ENCODE data around the gene RPS6KA2. TPM values are rescaled to one million over a fixed set of nuclear protein-coding genes. Genes with fewer than 3 reads are reported as not detected.
"Not testable (repeated sequence)": the region's sequence is repeated elsewhere in the genome, so short reads cannot be mapped to it uniquely, and the experiment has no call there.

RPS6KA2 gene
- total RNA-seq, 2 donors from 2014 or later, result 7.8 to 13.6 TPM

DNA sequence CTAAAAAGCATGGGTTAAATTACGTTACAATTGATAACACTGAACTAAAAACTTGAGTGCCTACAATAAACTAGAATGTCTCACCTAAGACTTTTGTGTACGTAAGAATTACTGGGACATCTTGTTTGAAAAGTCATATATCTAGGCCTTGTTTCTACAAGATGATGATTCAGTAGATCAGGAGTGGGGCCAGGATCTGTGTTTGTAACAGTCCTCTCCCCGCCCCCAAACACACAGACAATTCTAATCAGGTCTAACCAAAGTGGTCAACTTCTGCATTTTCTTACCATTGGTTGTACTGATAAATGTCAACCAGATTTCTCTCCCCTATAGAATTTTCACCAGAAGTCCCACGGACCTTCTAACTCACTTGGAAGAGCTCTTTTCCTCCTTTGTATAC, 97.5 kb downstream of the RPS6KA2 start:
- Histone ChIP-seq H3K4me3 (no peak overlapping the region), H3K9me3 (no peaks in the 10 kb centered on the region), H3K27me3 (no peaks in the 10 kb centered on the region), H3K36me3 (no peaks in the 10 kb centered on the region), H3K27ac (no peak overlapping the region), H3K9ac (ENCODE audit: low read depth in 2 of 2, low read length in 2 of 2) (no peak overlapping the region), H3K4me1 (no peaks in the 10 kb centered on the region)
- TF ChIP-seq, protein P1, sequence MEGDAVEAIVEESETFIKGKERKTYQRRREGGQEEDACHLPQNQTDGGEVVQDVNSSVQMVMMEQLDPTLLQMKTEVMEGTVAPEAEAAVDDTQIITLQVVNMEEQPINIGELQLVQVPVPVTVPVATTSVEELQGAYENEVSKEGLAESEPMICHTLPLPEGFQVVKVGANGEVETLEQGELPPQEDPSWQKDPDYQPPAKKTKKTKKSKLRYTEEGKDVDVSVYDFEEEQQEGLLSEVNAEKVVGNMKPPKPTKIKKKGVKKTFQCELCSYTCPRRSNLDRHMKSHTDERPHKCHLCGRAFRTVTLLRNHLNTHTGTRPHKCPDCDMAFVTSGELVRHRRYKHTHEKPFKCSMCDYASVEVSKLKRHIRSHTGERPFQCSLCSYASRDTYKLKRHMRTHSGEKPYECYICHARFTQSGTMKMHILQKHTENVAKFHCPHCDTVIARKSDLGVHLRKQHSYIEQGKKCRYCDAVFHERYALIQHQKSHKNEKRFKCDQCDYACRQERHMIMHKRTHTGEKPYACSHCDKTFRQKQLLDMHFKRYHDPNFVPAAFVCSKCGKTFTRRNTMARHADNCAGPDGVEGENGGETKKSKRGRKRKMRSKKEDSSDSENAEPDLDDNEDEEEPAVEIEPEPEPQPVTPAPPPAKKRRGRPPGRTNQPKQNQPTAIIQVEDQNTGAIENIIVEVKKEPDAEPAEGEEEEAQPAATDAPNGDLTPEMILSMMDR (IDR thresholded peaks at IDR 0.05), result no peak
- DNase-seq, result no peak
- intact Hi-C loops (cut with DNase I), result no loop called here

DNA sequence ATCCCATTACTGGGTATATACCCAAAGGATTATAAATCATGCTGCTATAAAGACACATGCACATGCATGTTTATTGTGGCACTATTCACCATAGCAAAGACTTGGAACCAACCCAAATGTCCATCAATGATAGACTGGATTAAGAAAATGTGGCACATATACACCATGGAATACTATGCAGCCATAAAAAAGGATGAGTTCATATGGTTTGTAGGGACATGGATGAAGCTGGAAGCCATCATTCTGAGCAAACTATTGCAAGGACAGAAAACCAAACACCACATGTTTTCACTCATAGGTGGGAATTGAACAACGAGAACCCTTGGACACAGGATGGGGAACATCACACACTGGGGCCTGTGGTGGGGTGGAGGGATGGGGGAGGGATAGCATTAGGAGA, 98.0 kb downstream of the RPS6KA2 start:
- DNase-seq; H3K36me3 ChIP-seq; H3K9me3 ChIP-seq; H3K27ac ChIP-seq; H3K27me3 ChIP-seq; H3K9ac ChIP-seq (ENCODE audit: low read depth in 2 of 2, low read length in 2 of 2); H3K4me3 ChIP-seq; H3K4me1 ChIP-seq; intact Hi-C loops (cut with DNase I): not testable (repeated sequence)

DNA sequence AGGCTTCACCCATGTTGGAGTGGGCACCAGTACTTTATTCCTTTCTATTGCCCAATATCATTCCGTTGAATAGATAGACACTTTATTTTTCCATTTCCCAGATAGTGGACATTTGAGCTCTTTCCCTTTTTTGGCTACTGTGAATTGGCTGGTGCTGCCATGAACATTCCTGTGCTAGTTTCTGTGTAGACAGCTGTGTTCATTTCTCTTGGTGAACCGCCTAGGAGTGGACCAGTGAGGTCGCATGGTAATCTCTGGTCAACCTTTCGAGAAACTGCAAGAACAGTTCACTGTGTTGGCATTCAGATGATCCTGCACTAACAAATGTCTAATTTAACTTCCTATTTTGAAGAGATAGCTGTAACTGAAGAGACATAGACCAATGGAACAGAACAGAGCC, 99.2 kb downstream of the RPS6KA2 start:
- no peaks in the 10 kb centered on the region for H3K9me3 ChIP-seq
- no peak overlapping the region for H3K27ac ChIP-seq
- no peaks in the 10 kb centered on the region for H3K36me3 ChIP-seq
- DNase-seq, result no peak
- H3K4me1 ChIP-seq, result no peaks in the 10 kb centered on the region
- no peaks in the 10 kb centered on the region for H3K27me3 ChIP-seq
- TF ChIP-seq, protein P1 (IDR thresholded peaks at IDR 0.05), result no peak
- no peak overlapping the region for H3K9ac ChIP-seq (ENCODE audit: low read depth in 2 of 2, low read length in 2 of 2)
- intact Hi-C loops (cut with DNase I), result no loop called here
- no peak overlapping the region for H3K4me3 ChIP-seq

DNA sequence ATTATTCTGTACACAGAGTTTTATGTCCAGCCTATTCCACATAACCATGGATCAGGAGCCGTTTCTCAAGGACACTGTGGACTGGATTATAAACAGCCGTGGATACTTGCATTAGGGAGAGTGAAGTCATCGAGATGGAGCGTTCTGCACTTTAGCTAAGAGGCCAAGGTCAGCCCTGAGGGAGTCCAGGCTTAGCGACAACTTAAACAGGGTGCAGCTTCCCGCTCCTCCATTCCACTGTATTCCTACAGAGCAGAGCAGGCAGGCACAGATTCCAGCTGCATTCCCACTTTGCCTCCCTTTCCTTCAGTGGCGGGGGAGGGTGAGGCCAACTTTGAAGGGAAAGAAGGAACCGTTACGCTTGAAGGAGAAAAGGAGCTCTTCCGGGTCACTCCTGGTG, 100.1 kb downstream of the RPS6KA2 start:
- intact Hi-C loops (cut with DNase I), result no loop called here
- Histone ChIP-seq H3K9ac (ENCODE audit: low read depth in 2 of 2, low read length in 2 of 2) (no peak overlapping the region), H3K27ac (no peak overlapping the region), H3K4me3 (no peak overlapping the region), H3K36me3 (no peaks in the 10 kb centered on the region), H3K9me3 (no peaks in the 10 kb centered on the region), H3K27me3 (no peaks in the 10 kb centered on the region), H3K4me1 (no peaks in the 10 kb centered on the region)
- TF ChIP-seq, protein P1 (IDR thresholded peaks at IDR 0.05), result no peak
- no peak for DNase-seq

DNA sequence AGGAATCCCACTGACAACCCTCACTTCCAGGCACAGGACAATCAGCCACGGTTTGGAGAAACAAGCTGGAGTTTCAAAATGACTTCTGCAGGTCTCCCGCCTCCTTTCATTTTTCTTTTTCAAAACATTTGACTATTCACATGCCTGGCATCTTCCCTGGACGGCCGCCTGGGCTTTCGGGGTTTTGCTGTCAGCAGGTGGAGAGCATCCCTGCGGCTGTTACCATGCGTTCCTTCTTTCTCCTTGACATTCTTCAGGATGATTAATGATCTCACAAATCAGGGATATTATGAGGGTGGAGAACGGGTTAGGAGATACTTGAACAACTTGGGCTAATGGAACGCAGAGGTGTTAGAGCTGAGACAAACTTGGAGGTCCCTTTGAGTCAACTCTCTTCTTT, 101.5 kb downstream of the RPS6KA2 start:
- TF ChIP-seq, protein P1 (IDR thresholded peaks at IDR 0.05), result no peak
- Histone ChIP-seq H3K4me1 (no peaks in the 10 kb centered on the region), H3K9ac (ENCODE audit: low read depth in 2 of 2, low read length in 2 of 2) (no peak overlapping the region), H3K27me3 (no peaks in the 10 kb centered on the region), H3K36me3 (no peaks in the 10 kb centered on the region), H3K27ac (no peak overlapping the region), H3K4me3 (no peak overlapping the region), H3K9me3 (no peaks in the 10 kb centered on the region)
- intact Hi-C loops (cut with DNase I), result no loop called here
- no peak for DNase-seq

DNA sequence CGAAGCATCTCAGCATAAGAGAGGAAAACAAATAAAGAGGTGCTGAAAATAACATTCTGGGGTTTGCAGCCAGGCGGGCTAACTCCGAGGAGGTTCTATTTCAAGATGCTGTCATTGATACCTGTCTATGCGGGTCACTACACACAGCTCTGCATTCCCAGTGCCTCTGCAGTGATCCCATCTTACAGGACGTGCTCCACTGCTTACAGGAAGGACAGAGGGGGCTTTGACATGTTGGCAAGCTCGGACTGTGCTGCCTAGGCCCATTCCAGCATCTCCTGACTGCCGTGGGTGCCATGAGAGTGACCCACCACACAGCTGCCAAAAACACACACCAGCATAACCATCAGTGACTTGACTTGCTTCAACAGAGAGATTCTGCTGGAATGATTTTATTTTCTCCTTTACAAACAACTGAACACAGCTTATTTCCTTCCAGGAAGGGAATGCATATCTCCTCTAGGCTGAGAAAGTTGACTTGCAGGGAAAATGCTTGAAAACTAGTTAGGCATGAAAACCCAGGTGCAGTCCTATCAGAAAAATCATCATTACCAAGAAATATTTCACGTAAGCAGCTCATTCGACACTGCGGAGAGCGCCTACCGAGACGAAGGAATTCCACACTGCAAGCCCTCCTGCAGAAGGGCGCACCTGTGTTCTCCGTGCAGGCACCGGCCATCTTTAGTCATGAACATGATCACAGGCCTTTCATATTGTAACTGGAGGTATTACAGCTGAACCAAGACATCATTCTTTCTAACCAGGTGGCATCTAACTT, 103.1 kb downstream of the RPS6KA2 start:
- no peak for DNase-seq
- Histone ChIP-seq H3K9ac (ENCODE audit: low read depth in 2 of 2, low read length in 2 of 2) (no peak overlapping the region), H3K27me3 (no peaks in the 10 kb centered on the region), H3K4me1 (no peaks in the 10 kb centered on the region), H3K9me3 (no peaks in the 10 kb centered on the region), H3K4me3 (no peak overlapping the region), H3K27ac (no peak overlapping the region), H3K36me3 (no peaks in the 10 kb centered on the region)
- TF ChIP-seq, protein P1 (IDR thresholded peaks at IDR 0.05), result no peak
- intact Hi-C loops (cut with DNase I), result no loop called here

Measured in colonic mucosa (tissue), 4 donors.